C4-2B (cell line): ENCODE data around the gene MYO7A.

Experiments used
- H3K27ac ChIP-seq: fragments of 450-650 bp; 2 replicates; pipeline ENCODE4 v1.5.1; 2017
- ZFX ChIP-seq: fragments of 450-650 bp; IDR thresholded peaks from 2 replicates; pipeline ENCODE4 v1.6.1; 2017
- TF ChIP-seq, protein P1 (sequence below): fragments of 450-650 bp; conservative IDR thresholded peaks from 2 replicates; pipeline ENCODE4 v1.5.1; 2017; ENCODE audit warnings: mild to moderate bottlenecking

The MYO7A gene

DNA sequence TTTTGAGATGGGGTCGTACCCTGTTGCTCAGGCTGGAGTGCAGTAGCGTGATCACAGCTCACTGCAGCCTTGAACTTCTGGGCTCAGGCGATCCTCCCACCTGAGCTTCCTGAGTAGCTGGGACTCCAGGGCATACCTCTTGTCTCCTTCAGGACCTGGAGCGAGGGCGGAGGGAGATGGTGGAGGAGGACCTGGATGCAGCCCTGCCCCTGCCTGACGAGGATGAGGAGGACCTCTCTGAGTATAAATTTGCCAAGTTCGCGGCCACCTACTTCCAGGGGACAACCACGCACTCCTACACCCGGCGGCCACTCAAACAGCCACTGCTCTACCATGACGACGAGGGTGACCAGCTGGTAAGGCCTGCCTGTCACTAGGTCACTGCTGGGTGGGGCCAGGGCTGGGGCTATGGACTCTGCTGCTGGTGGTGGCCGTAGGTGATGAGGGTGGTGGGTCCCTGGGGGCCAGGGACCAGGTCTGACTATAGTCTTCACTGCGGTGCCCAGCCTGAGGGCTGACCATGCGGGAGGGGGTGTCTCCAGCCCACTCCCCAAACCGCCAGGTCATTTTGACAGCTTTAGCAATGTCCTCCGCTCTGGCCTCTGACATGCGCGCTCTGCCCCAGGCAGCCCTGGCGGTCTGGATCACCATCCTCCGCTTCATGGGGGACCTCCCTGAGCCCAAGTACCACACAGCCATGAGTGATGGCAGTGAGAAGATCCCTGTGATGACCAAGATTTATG, 53.9 kb downstream of the MYO7A start:
- no peak overlapping the region for H3K27ac ChIP-seq
- TF ChIP-seq, protein P1, sequence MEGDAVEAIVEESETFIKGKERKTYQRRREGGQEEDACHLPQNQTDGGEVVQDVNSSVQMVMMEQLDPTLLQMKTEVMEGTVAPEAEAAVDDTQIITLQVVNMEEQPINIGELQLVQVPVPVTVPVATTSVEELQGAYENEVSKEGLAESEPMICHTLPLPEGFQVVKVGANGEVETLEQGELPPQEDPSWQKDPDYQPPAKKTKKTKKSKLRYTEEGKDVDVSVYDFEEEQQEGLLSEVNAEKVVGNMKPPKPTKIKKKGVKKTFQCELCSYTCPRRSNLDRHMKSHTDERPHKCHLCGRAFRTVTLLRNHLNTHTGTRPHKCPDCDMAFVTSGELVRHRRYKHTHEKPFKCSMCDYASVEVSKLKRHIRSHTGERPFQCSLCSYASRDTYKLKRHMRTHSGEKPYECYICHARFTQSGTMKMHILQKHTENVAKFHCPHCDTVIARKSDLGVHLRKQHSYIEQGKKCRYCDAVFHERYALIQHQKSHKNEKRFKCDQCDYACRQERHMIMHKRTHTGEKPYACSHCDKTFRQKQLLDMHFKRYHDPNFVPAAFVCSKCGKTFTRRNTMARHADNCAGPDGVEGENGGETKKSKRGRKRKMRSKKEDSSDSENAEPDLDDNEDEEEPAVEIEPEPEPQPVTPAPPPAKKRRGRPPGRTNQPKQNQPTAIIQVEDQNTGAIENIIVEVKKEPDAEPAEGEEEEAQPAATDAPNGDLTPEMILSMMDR: no peak
- TF ChIP-seq ZFX: no peak

DNA sequence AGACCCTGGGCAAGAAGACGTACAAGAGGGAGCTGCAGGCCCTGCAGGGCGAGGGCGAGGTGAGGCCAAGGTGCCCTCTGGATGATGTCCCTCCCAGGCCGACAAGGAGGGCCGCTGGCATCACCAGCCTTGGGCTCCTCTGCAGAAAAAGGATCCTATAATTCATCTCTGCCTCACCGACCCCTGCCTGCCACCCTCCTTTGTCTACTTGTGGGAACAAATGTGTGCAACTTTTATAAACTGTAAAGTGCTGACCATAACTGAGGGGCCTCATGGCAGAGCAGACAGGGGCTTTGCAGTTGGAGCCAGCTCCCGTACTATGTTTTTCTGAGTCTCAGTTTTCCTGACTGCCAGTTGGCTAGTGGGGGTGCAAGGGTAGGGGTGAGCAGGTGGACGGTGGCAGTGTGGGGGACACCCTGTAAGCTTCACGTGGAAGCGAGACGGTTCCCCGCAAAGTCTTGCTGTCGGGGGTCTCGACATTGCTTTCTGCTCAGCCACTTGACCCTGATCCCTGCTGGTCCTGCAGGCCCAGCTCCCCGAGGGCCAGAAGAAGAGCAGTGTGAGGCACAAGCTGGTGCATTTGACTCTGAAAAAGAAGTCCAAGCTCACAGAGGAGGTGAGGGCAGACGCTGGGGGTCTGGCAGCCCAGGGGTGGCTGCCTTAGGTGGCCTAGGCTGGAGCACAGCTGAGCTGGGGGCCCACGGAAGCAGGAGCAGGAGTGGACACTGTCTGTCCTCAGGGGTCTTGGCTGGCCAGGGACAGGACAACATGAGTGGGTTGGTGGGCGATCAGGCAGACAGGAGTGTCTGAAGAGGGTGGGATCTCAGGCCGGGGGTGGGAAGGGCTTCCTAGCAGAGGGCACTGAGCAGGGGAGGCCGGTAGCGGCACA, 54.7 kb downstream of the MYO7A start:
- TF ChIP-seq, protein P1: no peak
- no peak for TF ChIP-seq ZFX
- no peak overlapping the region for H3K27ac ChIP-seq

DNA sequence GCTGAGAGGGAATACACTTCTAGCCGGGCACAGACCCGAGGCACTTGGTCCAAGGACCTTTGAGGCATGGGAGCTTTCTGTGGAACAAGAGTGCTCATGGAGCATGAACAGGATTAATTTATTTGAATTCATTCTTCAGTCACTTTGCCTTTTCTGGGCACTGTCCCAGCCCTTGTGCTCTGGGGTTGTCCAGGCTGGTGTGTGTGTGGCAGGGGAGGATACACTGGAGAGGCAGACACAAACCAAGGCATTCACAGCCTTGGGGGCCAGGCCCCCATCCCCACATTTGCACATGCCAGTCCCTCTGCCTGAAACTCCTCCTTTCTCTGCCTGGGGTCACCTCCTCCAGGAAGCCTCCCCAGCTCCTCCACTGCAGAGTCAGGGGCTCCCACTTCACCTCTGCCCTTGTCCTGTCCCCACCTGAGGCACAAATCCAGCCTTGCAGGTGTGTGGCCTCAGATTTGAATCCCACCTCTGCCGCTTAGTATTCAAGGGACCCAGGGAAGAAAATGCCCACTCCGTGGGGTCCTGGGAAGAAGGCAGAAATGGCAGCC, 55.5 kb downstream of the MYO7A start:
- no peak for TF ChIP-seq ZFX
- TF ChIP-seq, protein P1: no peak
- H3K27ac ChIP-seq: no peak overlapping the region

DNA sequence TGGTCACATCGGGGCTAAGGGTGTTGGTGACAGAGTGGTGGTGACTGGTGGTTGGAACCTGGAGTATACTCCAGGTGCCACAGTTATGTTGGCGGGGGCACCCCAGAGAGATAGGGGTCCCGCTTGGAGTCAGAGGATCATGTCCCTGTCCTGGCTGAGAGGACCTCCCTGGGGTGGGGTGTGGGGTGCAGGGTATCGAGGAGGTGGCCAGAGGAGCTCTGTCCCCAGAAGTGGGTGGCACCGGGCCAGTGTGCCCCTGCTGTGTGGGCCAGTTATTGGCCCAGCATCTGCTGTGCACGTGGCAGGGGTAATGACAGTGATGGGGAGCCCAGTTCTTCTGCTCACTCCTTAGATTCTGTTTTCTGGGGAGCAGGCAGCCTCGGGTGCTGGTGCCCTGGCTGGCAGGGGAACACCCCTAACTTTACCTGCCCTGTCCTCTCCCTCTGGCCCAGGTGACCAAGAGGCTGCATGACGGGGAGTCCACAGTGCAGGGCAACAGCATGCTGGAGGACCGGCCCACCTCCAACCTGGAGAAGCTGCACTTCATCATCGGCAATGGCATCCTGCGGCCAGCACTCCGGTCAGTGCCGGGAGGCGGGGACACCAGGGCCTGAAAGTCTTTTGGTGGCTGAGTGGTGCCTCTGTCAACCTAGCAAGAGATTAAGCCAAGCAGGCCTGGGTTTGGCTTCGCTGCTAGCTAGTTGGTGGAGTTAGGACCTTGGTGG, 56.3 kb downstream of the MYO7A start:
- TF ChIP-seq, protein P1: no peak
- no peak for TF ChIP-seq ZFX

DNA sequence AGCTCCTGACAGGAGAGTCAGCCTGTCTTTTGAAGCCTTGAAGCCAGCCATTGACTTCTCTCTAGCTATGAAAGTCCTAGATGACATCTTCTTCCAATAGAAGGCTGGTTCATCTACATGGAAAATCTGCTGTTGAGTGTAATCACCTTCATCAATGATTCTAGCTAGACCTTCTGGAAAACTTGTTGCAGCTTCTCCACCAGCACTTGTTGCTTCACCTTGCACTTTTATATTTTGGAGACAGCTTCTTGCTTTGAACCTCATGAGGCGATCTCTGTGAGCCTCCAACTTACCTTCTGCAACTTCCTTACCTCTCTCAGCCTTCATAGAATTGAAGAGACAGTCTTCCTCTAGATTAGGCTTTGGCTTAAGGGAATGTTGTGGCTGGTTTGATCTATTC, 58.3 kb downstream of the MYO7A start:
- H3K27ac ChIP-seq: no peak overlapping the region
- TF ChIP-seq, protein P1: no peak
- no peak for TF ChIP-seq ZFX

More for the DNA sequence above, 56.3 kb downstream of the MYO7A start:
- no peak overlapping the region for H3K27ac ChIP-seq

DNA sequence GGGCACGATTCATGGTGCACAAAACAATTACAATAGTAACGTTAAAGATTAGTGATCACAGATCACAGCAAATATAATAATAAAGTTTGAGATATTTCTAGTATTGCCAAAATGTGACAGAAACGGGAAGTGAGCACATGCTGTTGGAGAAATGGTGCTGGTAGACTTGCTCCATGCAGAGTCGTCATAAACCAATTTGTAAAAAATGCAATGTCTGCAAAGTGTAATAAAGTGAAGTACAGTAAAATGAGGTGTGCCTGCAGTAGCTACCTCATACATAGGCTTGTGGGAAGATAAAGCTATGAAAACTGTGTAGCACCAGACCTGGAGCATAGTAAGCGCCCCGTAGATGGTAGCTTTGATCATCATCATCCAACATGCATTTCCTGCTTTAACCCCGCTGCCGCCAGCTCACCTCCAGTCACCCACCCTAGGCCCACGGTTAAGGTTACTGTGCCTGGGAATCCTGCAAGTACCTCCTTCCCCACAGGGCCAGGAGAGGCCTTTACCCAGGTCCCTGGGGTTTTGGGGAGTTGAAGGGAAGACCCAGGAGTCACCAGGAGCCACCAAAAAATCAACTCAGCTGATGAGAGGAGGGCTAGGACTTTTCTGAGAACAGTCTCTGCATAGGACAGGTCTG, 59.2 kb downstream of the MYO7A start:
- H3K27ac ChIP-seq: no peak overlapping the region
- TF ChIP-seq, protein P1: no peak
- no peak for TF ChIP-seq ZFX
